ENCODE data around the gene ALDH1L2. TPM values are rescaled to one million over a fixed set of nuclear protein-coding genes. Genes with fewer than 3 reads are reported as not detected.

The ALDH1L2 gene
- total RNA-seq, 2 experiments from 2014 or later = 1.4 to 1.9 TPM

- Mint-ChIP-seq H3K36me3 (ENCODE audit: low read depth) (peaks cover 34% of the 10 kb centered on the region), H3K27me3 (no peaks in the 10 kb centered on the region), H3K27ac (no peak overlapping the region), H3K9me3 (peaks cover 11% of the 10 kb centered on the region), H3K4me3 (no peak overlapping the region), H3K4me1 (no peaks in the 10 kb centered on the region)
- no peak for DNase-seq
- ChIA-PET POLR2A (no interaction called here), CTCF (no interaction called here)
These were observed 68.7 kb downstream of the ALDH1L2 start for GRCh38 chr12:105015543-105015942.

GRCh38 chr12:105014603-105015002 is 69.7 kb downstream of the ALDH1L2 start:
- Mint-ChIP-seq H3K27me3 (no peaks in the 10 kb centered on the region), H3K27ac (no peak overlapping the region), H3K4me3 (no peak overlapping the region), H3K4me1 (no peaks in the 10 kb centered on the region), H3K9me3 (peaks cover 19% of the 10 kb centered on the region), H3K36me3 (ENCODE audit: low read depth) (peaks cover 44% of the 10 kb centered on the region)
- ChIA-PET POLR2A (interaction anchor here (0.6 kb wide), 1 partner anchor 518 kb away, joined by 3 read pairs; no protein-coding TSS in a partner anchor), CTCF (interaction anchor here (1.0 kb wide), 1 partner anchor 10 kb away, joined by 4 read pairs; no protein-coding TSS in a partner anchor)
- DNase-seq = no peak

DNA sequence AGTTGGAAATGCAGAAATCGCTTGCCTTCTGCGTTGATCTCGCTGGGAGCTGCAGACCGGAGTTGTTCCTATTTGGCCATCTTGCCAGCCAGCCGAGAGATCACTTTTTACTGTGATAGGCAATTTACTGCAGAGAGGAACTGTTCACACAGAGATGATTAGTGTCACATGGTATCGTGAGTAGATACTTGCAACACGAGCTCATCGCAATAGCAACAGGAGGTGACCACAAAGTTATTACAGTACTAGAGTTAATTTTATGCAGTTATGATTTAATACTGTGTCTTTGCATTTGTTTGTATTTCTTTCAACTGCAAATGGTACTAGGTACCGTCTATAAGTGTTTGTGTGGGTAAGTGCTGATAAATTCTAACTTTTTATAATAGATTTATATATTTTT is 70.4 kb downstream of the ALDH1L2 start:
- CTCF ChIA-PET = interaction anchor here (1.0 kb wide), 1 partner anchor 10 kb away, joined by 4 read pairs; no protein-coding TSS in a partner anchor
- no peaks in the 10 kb centered on the region for H3K4me1 Mint-ChIP-seq
- no peak for DNase-seq
- no peaks in the 10 kb centered on the region for H3K27me3 Mint-ChIP-seq
- no peak overlapping the region for H3K27ac Mint-ChIP-seq
- peaks cover 25% of the 10 kb centered on the region for H3K9me3 Mint-ChIP-seq
- no peak overlapping the region for H3K4me3 Mint-ChIP-seq
- peaks cover 51% of the 10 kb centered on the region for H3K36me3 Mint-ChIP-seq (ENCODE audit: low read depth)
- POLR2A ChIA-PET = interaction anchor here (0.6 kb wide), 1 partner anchor 518 kb away, joined by 3 read pairs; no protein-coding TSS in a partner anchor

GRCh38 chr12:105001476-105001875 is 82.8 kb downstream of the ALDH1L2 start:
- H3K27me3 Mint-ChIP-seq = no peaks in the 10 kb centered on the region
- CTCF ChIA-PET = no interaction called here
- H3K4me3 Mint-ChIP-seq = no peak overlapping the region
- H3K9me3 Mint-ChIP-seq = peaks cover 21% of the 10 kb centered on the region
- H3K27ac Mint-ChIP-seq = no peak overlapping the region
- no peak for DNase-seq
- peaks cover 83% of the 10 kb centered on the region for H3K36me3 Mint-ChIP-seq (ENCODE audit: low read depth)
- no peaks in the 10 kb centered on the region for H3K4me1 Mint-ChIP-seq
- POLR2A ChIA-PET = no interaction called here

DNA sequence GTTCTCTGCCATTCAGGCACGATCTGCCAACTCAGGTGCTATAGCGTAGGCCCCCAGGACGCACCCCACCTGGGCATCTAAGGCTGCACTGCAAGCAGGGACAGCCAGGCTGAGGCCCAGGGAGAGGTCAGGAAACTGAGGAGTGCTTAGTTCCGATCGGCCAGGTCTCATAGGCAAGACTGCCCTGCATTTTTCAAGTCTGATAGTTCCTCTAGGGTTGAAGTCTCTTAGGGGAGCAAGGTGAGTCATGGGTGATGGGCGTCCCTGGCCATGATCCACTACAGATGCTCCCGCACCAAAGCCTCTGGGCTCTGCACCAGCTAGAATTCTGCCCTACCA is 84.9 kb downstream of the ALDH1L2 start:
- H3K9me3 Mint-ChIP-seq = peaks cover 18% of the 10 kb centered on the region
- H3K27ac Mint-ChIP-seq = no peak overlapping the region
- POLR2A ChIA-PET = no interaction called here
- H3K4me1 Mint-ChIP-seq = no peaks in the 10 kb centered on the region
- no peak for DNase-seq
- no peak overlapping the region for H3K4me3 Mint-ChIP-seq
- CTCF ChIA-PET = no interaction called here
- H3K36me3 Mint-ChIP-seq (ENCODE audit: low read depth) = peaks cover 79% of the 10 kb centered on the region
- no peaks in the 10 kb centered on the region for H3K27me3 Mint-ChIP-seq

- H3K9me3 Mint-ChIP-seq = peaks cover 15% of the 10 kb centered on the region
- no peak overlapping the region for H3K4me3 Mint-ChIP-seq
- H3K27me3 Mint-ChIP-seq = no peaks in the 10 kb centered on the region
- H3K27ac Mint-ChIP-seq = no peak overlapping the region
- no peak for DNase-seq
- ChIA-PET POLR2A (no interaction called here), CTCF (no interaction called here)
- H3K4me1 Mint-ChIP-seq = no peaks in the 10 kb centered on the region
- peaks cover 75% of the 10 kb centered on the region for H3K36me3 Mint-ChIP-seq (ENCODE audit: low read depth)
These were observed 85.6 kb downstream of the ALDH1L2 start for GRCh38 chr12:104998423-104999346.

DNA sequence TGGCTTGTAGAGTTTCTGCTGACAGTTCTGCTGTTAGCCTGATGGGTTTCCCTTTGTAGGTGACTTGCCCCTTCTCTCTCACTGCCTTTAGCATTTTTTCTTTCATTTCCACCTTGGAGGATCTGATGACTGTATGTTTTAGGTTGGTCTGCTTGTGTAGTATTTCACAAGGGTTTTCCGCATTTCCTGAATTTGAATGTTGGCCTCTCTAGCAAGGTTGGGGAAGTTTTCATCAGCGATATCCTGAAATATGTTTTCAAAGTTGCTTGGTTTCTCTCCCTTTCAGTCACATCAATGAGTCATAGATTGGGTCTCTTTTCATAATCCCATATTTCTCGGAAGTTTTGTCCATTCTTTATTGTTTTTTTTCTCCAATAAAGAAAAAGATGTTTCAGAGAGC is 86.7 kb downstream of the ALDH1L2 start:
- no peak for DNase-seq
- Mint-ChIP-seq H3K27me3 (no peaks in the 10 kb centered on the region), H3K9me3 (peaks cover 11% of the 10 kb centered on the region), H3K27ac (no peak overlapping the region), H3K4me1 (no peaks in the 10 kb centered on the region), H3K36me3 (ENCODE audit: low read depth) (peaks cover 72% of the 10 kb centered on the region), H3K4me3 (no peak overlapping the region)
- CTCF ChIA-PET = no interaction called here
- POLR2A ChIA-PET = no interaction called here

- DNase-seq = no peak
- CTCF ChIA-PET = no interaction called here
- Mint-ChIP-seq H3K4me1 (peaks cover 5% of the 10 kb centered on the region), H3K4me3 (no peak overlapping the region), H3K9me3 (no peaks in the 10 kb centered on the region), H3K27me3 (no peaks in the 10 kb centered on the region), H3K36me3 (ENCODE audit: low read depth) (peaks cover 64% of the 10 kb centered on the region), H3K27ac (no peak overlapping the region)
- POLR2A ChIA-PET = interaction anchor here (0.8 to 1.2 kb wide), 2 partner anchors 35 to 44 kb away, joined by 3 read pairs; no protein-coding TSS in a partner anchor
These were observed 89.9 kb downstream of the ALDH1L2 start for GRCh38 chr12:104994336-104994735.

- Mint-ChIP-seq H3K4me1 (peaks cover 22% of the 10 kb centered on the region), H3K36me3 (ENCODE audit: low read depth) (peaks cover 57% of the 10 kb centered on the region), H3K27me3 (no peaks in the 10 kb centered on the region), H3K9me3 (no peaks in the 10 kb centered on the region), H3K4me3 (no peak overlapping the region), H3K27ac (no peak overlapping the region)
- ChIA-PET CTCF (interaction anchor here (0.7 kb wide), 1 partner anchor 13 kb away, joined by 5 read pairs; no protein-coding TSS in a partner anchor), POLR2A (no interaction called here)
- DNase-seq = no peak
These were observed 92.6 kb downstream of the ALDH1L2 start for GRCh38 chr12:104991565-104992128.

- DNase-seq = no peak
- peaks cover 54% of the 10 kb centered on the region for H3K36me3 Mint-ChIP-seq (ENCODE audit: low read depth)
- peaks cover 25% of the 10 kb centered on the region for H3K4me1 Mint-ChIP-seq
- H3K27ac Mint-ChIP-seq = no peak overlapping the region
- ChIA-PET CTCF (interaction anchor here (0.6 kb wide), 1 partner anchor 26 kb away, joined by 4 read pairs; no protein-coding TSS in a partner anchor), POLR2A (no interaction called here)
- no peaks in the 10 kb centered on the region for H3K27me3 Mint-ChIP-seq
- H3K9me3 Mint-ChIP-seq = no peaks in the 10 kb centered on the region
- no peak overlapping the region for H3K4me3 Mint-ChIP-seq
These were observed 93.3 kb downstream of the ALDH1L2 start for GRCh38 chr12:104990950-104991349.

DNA sequence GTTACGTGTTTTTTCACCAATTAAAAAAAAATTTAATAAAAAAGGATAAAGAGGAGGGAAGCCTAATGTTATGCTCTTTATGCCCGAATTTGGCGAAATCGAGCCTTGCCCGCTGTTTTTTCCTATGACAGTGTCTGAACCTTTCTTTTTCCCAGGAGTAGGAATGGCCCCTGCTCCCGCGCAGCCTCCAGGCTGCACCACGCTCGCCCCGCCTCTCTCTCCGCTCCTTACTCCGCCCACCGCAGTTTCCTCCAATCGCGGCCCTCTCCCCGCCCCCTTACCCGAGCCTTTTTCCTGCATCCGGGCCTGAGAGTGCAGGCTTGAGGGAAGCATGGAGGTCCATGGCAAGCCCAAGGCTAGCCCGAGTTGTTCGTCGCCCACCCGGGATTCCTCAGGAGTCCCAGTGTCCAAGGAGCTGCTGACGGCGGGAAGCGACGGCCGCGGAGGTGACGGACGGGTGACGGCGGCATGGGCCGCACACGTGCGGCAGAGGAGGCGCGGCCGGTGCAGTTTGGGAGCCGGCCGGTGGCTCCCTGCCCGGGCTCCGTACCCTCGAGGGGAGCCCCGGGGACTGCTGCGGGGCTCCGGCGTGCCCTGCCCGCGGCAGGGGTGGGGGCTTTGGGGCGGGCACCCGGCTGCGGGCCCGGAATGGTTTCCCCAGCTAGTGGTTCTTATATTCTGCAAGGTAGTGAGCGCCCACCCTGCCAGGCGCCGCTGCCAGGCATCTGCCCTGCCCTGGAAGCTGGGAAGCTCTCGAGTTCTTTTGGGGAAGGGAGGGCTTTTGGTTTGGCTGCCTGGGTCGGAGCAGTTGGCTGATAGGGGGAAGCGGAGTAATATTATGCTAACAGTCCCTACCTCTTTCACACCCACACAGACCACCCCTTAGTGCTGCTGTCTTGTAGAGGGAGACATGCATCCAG is 98.0 kb downstream of the ALDH1L2 start, which contains the start of gene NOPCHAP1:
TSS of gene NOPCHAP1 (plus strand) at position 295 of the 920 bp plus-strand sequence. CDS start at position 332, 37 bp downstream.
- Mint-ChIP-seq H3K27ac (no peak within 1 kb of the TSS), H3K4me1 (peaks cover 31% of the 10 kb centered on the region), H3K36me3 (ENCODE audit: low read depth) (peaks cover 25% of the 10 kb centered on the region), H3K4me3 (peak within 1 kb of the TSS; percentile 77), H3K9me3 (no peaks in the 10 kb centered on the region), H3K27me3 (peaks cover 5% of the 10 kb centered on the region)
- peak; percentile 87 for DNase-seq
- POLR2A ChIA-PET = no interaction called here
- CTCF ChIA-PET = interaction anchor here (1.0 to 1.6 kb wide), 3 partner anchors 45 to 603 kb away, joined by 3 to 6 read pairs (median 3); no protein-coding TSS in a partner anchor

GRCh38 chr12:104985206-104985605 is 99.1 kb downstream of the ALDH1L2 start:
- Mint-ChIP-seq H3K36me3 (ENCODE audit: low read depth) (peaks cover 24% of the 10 kb centered on the region), H3K27me3 (peaks cover 14% of the 10 kb centered on the region), H3K9me3 (no peaks in the 10 kb centered on the region), H3K4me1 (peaks cover 31% of the 10 kb centered on the region), H3K4me3 (peak overlapping the region; percentile 77), H3K27ac (no peak overlapping the region)
- CTCF ChIA-PET = interaction anchor here (1.0 kb wide), 1 partner anchor 602 kb away, joined by 3 read pairs; no protein-coding TSS in a partner anchor
- POLR2A ChIA-PET = no interaction called here
- no peak for DNase-seq
